ENCODE measurements around the gene ARL4C.
A peak's percentile ranks its signal among the peaks of the same experiment; 100 is the strongest.

Gene ARL4C

DNA sequence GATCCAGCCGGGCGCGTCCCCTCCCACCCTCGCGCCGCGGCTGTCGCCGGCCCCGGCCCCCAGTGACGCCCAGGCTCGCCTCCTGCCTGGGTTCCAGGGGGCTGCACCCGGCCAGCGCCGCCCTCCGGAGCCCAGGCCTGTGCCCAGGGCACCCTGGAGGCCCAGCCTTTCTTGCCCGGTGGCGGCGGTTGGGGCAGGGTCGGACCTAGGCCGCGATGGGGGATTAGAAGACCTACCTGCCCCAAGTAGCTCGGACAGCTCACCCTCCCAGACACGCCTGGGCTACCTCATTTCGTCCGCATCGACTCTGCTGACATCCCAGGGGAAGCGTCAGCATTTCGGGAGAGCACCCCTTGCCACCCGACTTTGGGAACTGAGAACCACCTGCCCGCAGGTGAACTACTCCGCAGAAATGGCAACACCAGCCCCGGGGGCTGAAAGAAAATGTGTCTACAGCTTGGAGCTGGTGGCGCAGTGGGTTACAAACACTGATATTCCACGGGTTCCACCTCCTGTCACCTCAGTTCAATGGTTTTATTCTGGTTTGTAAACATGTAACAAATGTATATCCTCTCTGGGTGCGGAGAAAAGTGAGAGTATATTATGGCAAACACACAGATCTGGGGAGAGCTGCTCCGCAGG is 834 bp upstream of the ARL4C start:
- no peak for DNase-seq

DNA sequence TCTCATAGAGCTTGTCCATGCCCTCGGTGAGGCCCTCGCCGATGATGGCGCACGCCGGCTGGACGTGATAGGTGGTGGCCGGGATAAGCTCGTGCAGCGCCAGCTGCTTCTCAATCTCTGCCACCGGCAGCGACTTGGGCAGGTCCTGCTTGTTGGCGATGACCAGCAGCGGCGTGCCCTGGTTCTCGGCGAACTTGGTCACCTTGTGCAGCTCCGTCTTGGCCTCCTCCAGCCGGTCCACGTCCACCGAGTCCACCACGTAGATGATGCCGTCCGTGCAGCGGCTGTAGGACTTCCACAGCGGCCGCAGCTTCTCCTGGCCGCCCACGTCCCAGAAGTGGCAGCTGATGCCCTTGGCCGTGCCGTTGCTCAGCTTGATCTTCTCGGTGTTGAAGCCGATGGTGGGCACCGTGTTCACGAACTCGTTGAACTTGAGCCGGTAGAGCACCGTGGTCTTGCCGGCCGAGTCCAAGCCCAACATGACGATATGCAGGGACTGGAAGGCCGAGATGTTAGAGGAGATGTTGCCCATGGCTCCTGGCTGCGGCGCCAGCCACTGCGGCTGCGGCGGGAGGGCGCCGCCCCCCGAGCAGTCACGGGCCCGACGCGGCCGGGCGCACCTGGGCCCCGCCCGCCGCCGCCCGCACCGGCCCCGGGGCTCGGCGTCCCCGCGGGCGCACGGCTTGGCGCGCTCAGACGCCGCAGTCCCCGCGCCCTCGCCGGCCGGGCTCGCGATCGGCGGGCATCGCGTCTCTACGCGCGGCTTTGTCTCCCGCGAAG is 636 bp downstream of the ARL4C start:
- DNase-seq, result no peak

DNA sequence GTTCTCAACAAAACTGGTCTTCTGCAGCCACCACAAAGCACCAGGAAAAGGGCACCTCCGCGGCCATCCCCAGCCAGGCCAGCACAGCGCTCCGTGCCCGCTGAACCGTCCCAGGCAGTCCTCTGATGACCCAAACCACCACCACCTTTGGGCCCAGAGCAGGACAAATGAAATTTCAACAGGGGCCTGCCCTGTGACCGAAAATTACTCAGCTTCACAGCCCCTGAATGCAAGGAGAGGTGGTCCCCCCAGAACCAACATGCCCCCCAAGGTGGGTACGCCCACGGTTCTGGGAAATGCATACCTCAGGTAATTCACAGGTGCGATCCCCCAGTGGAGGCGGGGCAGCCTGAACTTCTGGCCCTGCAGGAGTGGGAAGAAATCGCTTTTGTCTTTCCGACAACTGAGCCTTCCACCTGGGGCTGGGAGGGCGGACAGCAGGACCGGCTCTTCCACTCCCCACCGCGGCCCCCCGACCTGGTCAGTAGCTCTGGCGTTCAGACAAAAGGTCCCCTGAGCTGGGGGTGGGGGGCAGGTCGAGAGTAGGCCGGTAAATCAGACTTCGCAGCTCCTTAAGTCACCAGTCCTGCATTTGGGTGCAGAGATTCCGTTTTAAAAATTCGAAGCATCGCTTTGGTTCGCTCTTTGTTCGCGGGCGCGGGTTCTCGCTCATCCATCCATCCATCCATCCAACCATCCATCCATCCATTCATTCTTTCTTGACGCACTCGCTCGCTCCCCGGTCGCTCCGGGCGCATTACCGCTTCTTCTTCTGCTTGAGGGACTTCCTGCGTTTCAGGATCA is 1.4 kb downstream of the ARL4C start:
- no peak for DNase-seq

DNA sequence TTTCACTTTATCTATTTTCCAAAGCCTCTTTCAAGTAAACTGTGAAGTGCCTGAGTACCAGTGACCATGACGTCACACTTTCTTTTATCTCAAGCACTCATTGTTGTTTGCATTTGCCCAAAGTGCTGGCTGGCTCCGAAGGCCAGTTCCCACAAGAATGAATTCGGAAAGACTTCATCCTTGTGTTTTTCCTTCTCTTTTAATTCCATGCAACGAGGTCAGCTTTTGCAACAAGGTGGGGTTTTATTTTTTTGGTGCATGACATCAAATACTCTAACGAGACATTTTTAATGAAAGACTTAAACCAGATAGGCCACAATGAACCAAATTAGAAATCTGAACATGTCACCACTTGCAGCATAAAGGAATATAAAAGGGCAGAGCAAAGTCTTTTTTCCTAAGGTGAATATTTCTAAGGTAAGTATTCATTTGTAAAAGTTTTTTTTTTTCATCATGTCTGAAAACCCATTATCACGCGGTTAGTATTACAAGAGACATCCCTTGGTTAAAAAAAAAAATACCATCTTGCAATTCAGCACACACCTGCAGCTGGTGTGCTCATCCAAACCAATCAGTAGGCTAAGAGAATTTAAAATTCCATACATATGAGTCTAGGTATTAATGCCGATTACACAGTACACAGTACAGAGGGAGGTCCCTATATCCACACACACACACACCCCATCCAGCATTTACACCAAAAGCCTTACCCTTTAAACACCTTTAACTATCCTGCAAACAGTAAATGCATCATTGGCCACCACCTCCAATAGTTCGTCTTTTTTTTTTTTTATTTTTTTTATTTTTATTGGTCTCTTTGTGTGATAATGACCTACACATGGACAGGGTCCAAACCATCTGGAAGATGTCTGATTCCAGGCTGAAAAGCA is 2.3 kb downstream of the ARL4C start:
- DNase-seq, result no peak

DNA sequence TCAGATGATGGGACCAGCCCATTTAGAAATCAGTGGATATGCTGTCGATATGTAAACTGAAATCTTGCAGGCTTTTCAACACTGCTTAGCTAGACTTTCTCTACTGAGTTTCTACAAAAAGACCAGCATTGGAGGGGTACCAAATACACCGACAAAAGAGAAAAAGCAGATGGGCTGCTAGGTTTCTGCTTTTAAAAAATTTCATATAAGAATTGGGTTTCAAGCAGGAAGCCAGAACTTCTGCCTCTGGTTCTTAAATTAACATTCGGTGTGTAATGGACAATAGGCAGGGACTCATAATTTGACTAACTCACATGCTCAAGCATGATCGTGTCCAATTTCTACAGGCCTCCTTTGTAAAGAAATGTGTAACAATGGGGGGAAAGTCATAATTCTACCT is 3.1 kb downstream of the ARL4C start:
- DNase-seq, result no peak

DNA sequence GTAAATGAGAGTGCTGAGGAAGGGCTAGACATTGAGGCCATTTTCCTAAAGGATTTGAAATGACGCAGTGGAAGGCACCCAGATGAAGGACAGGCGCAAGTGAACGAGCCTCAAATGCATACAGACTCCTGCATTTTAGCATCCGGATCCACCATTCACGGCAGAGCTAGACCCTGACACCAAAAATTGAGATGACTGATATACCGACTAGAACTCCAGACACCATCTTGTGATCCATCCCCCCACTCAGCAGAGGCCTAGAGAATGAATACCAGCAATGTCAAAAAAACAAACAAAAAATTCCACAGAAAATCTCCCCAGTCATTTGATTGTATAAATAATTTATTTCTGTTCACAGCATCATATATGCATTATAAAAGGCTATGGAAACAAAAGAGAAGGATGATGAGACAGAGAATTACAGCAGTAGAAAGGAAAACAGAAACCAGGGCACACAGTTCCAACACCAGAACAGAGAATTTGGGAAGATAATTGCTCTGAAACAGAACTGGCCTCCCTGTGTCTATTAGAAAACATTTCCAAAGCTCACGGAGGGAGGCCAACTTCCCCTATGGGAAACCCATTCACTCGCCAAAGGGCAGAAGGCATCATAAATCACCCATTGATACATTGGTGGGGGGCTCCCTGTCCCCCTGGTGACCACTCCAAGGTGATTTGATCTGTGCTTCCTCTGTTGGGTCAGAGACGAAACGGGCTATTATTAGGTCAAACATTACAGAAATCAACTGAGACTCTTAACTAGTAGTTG is 4.0 kb downstream of the ARL4C start:
- no peak for DNase-seq

DNA sequence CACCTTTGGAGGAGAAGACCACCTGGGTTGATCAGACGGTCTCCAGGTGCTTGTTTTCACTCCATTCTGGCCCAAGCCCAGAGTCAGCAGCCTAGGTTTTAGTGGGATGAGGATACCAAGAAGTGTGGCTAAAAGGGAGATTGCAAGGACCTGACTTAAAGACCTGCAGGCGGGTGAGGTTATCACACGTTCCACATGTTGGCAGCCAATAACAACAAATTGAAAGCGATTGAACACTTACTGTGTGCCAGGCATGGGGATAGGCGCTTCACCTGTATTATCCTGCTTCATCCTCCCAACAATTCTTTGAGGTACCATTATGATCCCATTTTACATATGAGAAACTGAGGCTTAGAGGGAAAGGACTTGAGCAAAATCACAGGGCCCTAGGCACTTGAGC is 5.0 kb downstream of the ARL4C start:
- DNase-seq, result no peak

DNA sequence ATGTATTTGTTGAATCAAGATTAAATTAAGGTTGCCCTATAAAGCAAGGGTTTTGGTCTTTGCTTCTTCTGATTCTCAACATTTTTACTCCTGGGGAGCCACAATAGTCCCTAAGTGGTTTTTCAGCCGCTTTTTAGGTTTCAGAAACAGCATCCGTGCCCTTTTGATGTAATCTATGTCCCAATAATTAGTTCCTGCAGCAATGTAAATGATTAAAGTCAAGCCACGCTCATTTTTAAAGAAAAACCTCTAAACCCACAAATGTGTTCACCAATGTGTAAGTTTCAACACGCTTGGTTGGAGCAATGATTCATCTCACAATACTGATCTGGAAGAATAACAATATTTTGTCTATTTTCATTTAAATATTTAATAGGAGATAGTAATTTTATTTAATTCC is 5.6 kb downstream of the ARL4C start:
- peak; percentile 73 for DNase-seq

DNA sequence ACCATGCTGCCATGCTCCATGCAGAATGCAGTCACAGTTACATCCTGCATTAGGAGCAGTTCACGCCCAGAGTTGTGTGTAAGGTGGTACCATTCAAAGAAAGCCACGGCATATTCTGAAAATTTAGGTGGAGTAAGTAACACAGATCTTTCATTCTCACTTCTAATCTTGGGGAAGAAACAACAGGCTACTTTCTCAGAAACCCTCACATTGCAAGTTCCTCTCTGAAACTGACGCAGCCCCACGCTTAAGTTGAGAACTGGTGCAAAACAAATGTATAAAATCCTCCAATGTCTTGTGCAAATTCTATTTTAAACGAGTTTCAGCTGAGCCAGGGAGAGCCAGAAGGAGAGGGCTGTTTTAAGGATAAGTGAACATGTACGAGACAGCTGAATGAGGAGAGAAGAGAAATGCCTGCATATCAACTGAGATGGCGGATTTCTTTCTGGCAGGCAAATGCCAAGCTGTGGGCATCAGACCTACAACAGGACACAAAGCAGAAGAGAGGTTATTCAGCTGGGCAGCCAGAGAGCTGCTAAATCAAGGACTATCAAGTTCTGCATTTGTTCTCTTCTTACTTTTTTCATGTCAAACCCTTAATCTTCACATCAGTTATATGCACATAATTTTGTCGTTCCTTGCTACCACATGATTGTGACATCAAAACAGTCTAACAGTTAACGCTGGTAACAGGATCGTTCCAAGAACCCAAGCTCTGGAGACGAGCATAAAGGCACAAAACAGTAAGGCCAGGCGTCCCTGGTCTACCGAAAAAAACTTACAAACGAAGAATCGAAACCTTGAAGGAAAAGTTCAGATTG is 6.4 kb downstream of the ARL4C start:
- DNase-seq, result peak; percentile 91

DNA sequence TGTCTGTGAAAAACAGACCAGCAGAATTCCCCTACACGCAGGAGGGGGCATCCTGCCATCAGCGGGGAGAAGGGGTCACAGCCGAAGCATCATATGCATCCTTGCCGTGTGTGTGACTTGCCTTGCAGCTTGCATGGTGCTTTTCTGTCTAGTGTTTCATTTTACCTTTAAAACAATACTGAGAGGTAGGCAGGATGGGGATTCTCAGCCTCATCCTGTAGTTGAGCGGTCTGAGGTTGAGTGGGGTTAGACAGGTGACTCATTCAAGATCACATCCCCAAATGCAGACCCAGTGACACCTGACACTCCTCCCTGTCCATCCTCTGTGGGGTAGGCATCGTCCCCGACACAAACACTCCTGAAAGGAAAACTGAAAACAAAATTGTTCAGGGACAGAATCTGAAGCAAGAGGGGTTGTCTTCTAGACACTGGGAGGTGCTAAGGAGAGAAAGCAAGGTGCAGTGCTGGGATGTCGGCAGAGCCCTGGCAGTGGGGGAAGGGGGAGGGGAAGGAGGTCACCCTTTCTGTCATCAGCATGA is 7.9 kb downstream of the ARL4C start:
- DNase-seq, result no peak

DNA sequence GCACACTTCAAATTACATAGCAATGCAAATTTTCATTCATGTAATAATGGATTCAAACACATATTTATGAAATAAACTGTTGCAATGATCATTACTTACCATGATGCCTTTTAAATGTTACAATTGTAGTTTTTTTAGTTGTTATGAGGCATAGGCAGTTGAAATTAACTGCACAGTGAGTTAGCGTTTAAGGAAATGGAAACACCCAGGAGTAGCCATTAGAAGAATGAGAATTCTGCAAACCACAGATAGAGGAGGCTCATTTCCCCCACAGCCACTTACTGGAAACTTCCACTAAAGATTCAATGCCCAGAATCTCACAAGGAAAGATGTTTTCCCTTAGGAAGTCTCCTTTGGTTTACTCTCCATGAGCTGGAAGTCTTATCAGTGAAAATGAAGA is 8.4 kb downstream of the ARL4C start:
- peak; percentile 15 for DNase-seq

DNA sequence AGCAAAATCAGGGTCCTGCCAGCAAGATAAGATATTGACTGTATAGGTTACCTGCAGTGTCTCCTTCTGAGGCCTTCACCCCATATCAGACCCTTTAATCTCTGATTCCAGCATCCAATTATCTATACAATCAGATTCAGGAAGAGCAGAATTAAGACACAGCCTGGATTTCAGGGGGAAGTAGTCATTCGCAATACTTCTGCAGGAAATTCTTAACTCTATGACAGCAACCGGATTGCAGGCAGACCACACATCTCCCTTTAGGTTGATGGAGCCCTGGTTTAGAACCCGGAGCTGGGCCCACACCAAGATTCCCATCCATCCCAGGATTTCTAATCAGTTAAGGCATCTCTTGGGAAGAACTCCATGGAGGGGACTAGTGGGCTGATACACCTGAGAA is 9.5 kb downstream of the ARL4C start:
- peak; percentile 31 for DNase-seq

DNA sequence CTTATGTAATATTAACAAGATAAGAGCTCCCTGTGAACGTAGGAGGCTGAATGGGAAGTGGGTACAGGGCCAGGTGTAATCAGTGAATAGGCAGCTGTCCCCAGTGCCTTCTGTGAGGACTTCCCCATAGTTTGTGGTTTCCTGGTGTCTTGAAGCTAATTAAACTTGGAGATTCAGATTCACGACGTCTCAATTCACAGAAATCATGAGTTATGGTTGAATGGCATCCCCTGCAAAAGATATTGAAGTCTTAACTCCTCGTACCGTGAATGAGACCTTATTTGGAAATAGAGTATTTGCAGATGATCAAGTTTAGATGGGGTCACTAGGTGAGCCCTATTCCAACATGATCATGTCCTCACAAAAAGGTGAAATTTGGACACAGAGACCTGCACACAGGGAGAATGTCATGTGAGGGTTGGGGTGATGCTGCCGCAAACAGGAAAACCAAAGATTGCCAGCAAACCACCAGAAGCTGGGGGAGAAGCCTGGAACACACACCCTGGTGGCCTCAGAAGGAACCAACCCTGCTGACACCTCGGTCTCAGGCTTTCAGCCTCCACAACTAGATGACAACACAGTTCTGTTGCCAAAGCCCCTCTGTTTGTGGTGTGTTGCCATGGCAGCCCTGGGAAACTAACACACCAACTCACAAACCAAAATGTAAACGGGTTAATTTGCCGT is 13.2 kb downstream of the ARL4C start:
- DNase-seq, result peak; percentile 95

DNA sequence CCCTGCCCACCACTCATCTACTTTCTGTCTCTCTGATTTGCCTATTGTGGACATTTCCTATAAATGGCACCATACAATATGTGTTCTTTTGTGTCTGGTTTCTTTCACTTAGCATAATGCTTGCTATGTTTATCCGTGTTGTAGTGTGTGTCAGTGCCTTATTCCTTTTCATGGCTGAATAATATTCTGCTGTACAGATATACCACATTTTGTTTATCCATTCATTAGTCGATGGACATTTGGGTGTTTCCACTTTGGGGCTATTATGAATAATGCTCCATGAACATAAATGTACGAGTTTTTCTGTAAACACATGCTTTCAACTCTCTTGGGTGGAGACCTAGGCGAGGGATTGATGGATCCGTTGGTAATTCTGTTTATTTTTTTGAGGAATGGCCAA is 15.6 kb downstream of the ARL4C start:
- no peak for DNase-seq

DNA sequence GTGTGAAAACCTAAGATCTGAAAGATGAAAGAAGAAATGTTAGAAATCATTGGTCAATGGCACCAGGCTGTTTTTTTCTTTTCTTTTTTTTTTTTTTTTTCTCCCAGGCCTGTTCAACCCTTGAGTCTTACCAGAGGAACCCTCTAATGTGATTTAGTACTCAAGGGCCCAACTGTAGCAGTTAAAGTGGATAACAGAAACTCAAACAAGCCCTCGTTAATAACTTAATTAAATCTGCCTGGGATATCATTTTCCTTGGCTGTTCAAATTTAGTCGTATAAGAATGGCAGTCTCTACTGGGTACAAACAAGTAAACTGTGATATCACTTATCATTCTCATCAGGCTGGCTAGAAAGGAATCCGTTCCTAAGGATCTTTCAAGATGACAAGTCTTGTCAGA is 16.5 kb downstream of the ARL4C start:
- DNase-seq, result no peak

DNA sequence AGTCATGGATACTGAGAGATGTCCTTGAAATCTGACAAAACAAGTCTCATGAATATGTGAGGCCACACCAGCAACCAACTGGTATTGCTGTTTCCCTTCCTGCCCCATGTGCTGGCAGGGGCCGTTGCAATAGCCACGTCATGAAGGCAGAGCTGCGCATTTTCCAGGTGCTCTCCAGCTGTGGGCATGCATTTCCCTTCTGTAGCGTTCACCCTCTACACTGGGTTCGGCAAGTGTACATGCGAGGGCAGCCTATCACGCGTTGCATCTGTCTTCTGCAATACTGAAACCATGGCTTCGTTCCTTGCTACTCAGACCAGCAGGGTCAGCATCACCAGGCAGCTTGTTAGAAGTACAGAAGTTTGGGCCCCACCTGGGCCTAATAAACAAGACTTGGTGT is 17.4 kb downstream of the ARL4C start:
- DNase-seq, result no peak

DNA sequence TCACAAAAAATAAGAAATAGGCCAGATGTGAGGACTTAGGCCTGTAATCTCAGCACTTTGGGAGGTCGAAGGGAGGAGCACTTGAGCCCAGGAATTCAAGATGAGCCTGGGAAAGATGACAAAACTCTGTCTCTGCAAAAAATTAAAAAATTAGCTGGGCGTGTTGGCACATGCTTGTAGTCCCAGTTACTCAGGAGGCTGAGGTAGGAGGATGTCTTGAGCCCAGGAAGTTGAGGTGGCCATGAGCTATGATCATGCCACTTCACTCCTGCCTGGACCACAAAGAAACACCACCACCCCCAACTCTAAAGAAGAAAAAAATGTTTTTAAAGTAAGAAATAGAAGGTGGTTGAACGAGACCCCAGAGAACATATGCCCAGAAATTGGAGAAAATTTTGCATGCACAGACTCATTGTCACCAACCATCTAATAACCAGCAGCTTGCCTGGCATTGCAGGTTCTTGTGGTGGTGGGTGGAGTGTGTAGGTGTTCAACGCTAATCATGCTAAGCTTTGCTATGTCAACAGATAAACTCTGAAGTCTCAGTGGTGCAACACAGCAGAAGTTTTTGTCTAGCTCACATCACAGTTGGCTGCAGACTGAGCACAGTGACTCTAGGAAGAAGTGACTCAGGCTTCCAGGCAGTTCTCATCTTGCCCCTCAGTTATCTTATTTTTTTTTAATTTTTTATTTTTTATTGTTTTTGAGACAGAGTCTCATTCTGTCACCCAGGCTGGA is 18.6 kb downstream of the ARL4C start:
- DNase-seq, result no peak

DNA sequence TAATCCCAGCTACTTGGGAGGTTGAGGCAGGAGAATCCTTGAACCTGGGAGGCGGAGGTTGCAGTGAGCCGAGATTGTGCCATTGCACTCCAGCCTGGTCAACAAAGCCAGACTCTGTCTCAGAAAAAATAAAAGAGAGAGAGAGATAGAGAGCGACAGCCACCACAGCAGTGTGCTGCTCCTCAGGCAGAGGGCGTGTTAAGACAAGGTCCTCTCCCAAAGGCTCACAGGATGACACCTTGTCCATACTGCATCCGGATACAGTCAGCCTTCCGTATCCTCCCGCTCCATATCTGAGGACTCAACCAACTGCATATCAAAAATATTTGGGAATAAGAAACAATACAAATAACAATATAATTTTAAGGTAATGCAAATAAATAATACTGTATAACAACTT is 20.1 kb downstream of the ARL4C start:
- DNase-seq, result no peak

DNA sequence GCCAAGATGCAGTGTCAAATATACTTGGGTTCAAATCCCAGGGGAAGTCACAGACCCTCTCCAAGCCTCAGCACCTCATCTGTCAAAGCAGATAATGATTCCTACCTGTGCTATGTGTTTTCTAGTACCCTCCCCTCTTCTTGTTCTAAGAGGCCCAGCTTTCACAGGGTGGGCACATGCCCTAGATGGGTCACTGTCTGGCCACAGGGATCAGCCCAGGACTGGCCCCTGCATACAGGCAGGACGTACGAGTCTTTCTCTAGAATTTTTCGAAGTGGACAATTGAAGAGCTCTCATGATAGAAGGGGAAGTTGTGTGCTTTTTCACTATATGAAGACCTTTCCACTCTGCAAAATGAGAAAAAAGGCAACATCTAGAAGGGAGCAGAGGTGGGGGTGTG is 22.2 kb downstream of the ARL4C start:
- no peak for DNase-seq

DNA sequence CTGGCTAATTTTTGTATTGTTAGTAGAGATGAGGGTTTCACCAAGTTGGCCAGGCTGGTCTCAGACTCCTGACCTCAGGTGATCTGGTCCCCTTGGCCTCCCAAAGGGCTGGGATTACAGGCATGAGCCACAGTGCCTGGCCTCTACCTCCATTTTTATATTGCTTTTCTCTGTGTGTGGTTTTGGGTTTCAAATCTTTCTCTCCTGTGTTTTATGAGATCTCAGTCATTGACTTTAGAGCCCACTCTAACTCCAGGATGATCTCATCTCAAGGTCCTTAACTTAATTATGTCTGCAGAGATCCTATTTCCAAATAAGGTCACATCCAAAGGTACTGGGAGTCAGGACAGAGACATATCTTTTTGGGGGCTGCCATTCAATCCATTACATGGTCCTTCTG is 24.7 kb downstream of the ARL4C start:
- no peak for DNase-seq
